K562 (cell line): ENCODE measurements around the gene CAMK2N1. TPM values are rescaled to one million over a fixed set of nuclear protein-coding genes. Genes with fewer than 3 reads are reported as not detected.

Experiments
- COPS2 ChIP-seq: fragments of 450-650 bp; conservative IDR thresholded peaks from 2 replicates; pipeline ENCODE4 v1.6.1; 2016; ENCODE audit warnings: mild to moderate bottlenecking, moderate library complexity
- CSDE1 ChIP-seq, 2 experiments: fragments of 450-650 bp; IDR thresholded peaks; 2 replicates each; pipeline ENCODE4 v1.6.1; 2016; ENCODE audit warnings: mild to moderate bottlenecking in 1 of 2
- ETV1 ChIP-seq: fragments of 450-650 bp; conservative IDR thresholded peaks from 2 replicates; pipeline ENCODE4 v1.6.1; 2016; ENCODE audit warnings: missing genetic modification characterization, control low read depth, low read depth, missing compliant biosample characterization
- EWSR1 ChIP-seq: fragments of 450-650 bp; IDR thresholded peaks from 2 replicates; pipeline ENCODE4 v1.6.1; 2018; ENCODE audit warnings: borderline replicate concordance, mild to moderate bottlenecking, low read depth, moderate library complexity; ENCODE audit not compliant: partially characterized antibody
- HDGF ChIP-seq: fragments of 450-650 bp; IDR thresholded peaks from 2 replicates; pipeline ENCODE4 v1.6.1; 2016
- HLTF ChIP-seq: fragments of 450-650 bp; IDR thresholded peaks from 2 replicates; pipeline ENCODE4 v1.6.1; 2016
- MTA1 ChIP-seq: fragments of 450-650 bp; IDR thresholded peaks from 2 replicates; pipeline ENCODE4 v1.6.1; 2017; ENCODE audit warnings: borderline replicate concordance
- NR4A1 ChIP-seq, 2 experiments: fragments of 250-450 bp in 1 of 2; fragments of 450-650 bp in 1 of 2; sonication (Bioruptor Pico) in 1 of 2; IDR thresholded peaks; 2 replicates each; pipeline versions ENCODE4 v1.4.0 to v1.6.1; 2016 to 2020; ENCODE audit warnings: mild to moderate bottlenecking in 2 of 2, missing compliant biosample characterization in 1 of 2, missing genetic modification characterization in 1 of 2, moderate library complexity in 1 of 2
- PRPF4 ChIP-seq: fragments of 200-400 bp; formaldehyde crosslinking; IDR thresholded peaks from one replicate; pipeline ENCODE4 v1.6.1; 2017; ENCODE audit warnings: low read length, low read depth, mild to moderate bottlenecking; ENCODE audit not compliant: insufficient read depth, poor library complexity, severe bottlenecking
- SMARCE1 ChIP-seq: fragments of 450-650 bp; IDR thresholded peaks from 2 replicates; pipeline ENCODE4 v1.7.1; 2016; ENCODE audit warnings: mild to moderate bottlenecking
- SRSF1 ChIP-seq: fragments of 200-400 bp; formaldehyde crosslinking; IDR thresholded peaks from 2 replicates; pipeline ENCODE4 v1.6.1; 2017; ENCODE audit warnings: mild to moderate bottlenecking, low read depth, low read length, moderate library complexity
- SRSF9 ChIP-seq: fragments of 200-400 bp; formaldehyde crosslinking; IDR thresholded peaks from 2 replicates; pipeline ENCODE4 v1.6.1; 2017; ENCODE audit warnings: low read depth, low read length, borderline replicate concordance
- TAF7 ChIP-seq: fragments of 450-650 bp; IDR thresholded peaks from 2 replicates; pipeline ENCODE4 v1.6.1; 2016; ENCODE audit warnings: missing genetic modification characterization, missing compliant biosample characterization
- TARDBP ChIP-seq: fragments of 450-650 bp; IDR thresholded peaks from 2 replicates; pipeline ENCODE4 v1.6.1; 2016
- ZFPM2 ChIP-seq: fragments of 250-450 bp; sonication (Bioruptor Pico); IDR thresholded peaks from 2 replicates; pipeline ENCODE4 v1.5.1; 2022; ENCODE audit warnings: mild to moderate bottlenecking
- ZNF174 ChIP-seq: fragments of 250-450 bp; sonication (Bioruptor Pico); IDR thresholded peaks from 2 replicates; pipeline ENCODE4 v1.4.0; 2020; ENCODE audit warnings: mild to moderate bottlenecking
- polyA plus RNA-seq, 8 experiments: library from polyadenylated mRNA; depleted of rRNA in 4 of 8; stranded (reverse) in 5 of 8; unstranded in 3 of 8; fragments of >200 nt; fragmentation: Nextera tagmentation in 2 of 8; fragmentation: Illumina TruSeq in 1 of 8; extraction: Ambion mirVana in 2 of 8; extraction: Trizol in 1 of 8; gene quantifications; 2 replicates each; pipeline versions ENCODE4 v1.2.1 to v1.2.3, GENCODE V29; 2011 to 2014; ENCODE audit warnings: inconsistent platforms in 1 of 8, missing spikeins in 1 of 8
- total RNA-seq, 7 experiments: library from RNA; depleted of rRNA in 6 of 7; stranded (reverse); fragments of >200 nt in 6 of 7; fragmentation: Illumina TruSeq in 2 of 7; extraction: Trizol in 2 of 7; gene quantifications; 2 replicates each; pipeline versions ENCODE4 v1.2.1 to v1.2.3, GENCODE V29; 2011 to 2021; ENCODE audit warnings: low replicate concordance in 1 of 7
- TF ChIP-seq, protein P1 (sequence below): fragments of 450-650 bp; IDR thresholded peaks from 2 replicates; pipeline ENCODE4 v1.6.1; 2016
- TF ChIP-seq, protein P2 (sequence below): fragments of 250-450 bp; sonication (Bioruptor Pico); IDR thresholded peaks from 2 replicates; pipeline ENCODE4 v1.4.0; 2020; ENCODE audit warnings: borderline replicate concordance
- TF ChIP-seq, protein P3 (sequence below): conservative IDR thresholded peaks from 2 replicates; pipeline ENCODE4 v1.6.1; 2011; ENCODE audit warnings: low read depth, mild to moderate bottlenecking, low read length; ENCODE audit not compliant: control insufficient read depth
- TF ChIP-seq, protein P4 (sequence below): fragments of 450-650 bp; IDR thresholded peaks from 2 replicates; pipeline ENCODE4 v1.6.1; 2016; ENCODE audit warnings: borderline replicate concordance
- TF ChIP-seq, protein P5 (sequence below): fragments of 450-650 bp; IDR thresholded peaks from 2 replicates; pipeline ENCODE4 v1.6.1; 2017; ENCODE audit warnings: antibody characterized with exemption

The CAMK2N1 gene
- total and polyA plus RNA-seq, 9 of the 15 experiments (the other 6 are each of a cell fraction or from before 2014, with no cell fraction given) = 0.09 to 1.4 (median 0.34) TPM

DNA sequence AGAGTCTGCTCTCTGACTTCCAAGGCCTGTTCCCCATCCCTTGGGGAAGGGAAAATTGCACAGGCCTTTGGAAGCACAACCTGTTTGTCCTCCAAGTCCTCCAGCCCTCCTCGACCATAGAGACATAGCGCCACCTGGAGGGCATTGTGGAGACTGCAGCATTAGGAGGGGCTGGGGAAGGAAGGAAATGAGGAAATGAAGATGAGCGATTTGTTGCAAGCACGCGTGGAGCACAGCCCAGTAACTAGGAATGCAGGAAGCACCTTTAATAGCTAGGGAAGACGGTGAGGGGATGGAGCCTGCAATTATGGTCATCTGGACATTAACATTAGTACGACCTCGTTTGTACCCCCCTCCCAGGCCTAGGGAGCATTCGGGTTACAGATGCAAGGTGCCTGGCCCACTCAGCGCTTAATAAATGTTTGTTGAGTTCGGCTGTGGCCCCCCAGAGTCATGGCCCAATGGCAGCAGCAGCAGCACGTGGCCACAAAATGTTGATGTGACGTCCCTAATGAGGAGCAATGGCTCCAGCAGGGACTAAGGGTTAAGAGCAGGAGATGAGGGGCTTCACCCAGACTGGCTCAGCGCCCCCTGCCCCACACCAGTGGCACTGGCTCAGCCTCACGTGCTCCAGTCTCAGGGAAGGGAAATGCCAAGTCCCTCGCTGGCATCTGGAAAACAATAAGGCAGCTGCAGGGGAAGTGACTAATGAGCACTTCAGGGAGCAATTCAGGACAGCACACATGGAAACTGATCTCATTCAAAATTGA, 8.0 kb upstream of the CAMK2N1 start (continued):
- no peak for TF ChIP-seq ZNF174 (CRISPR knock-in tag)
- TF ChIP-seq HLTF = no peak
- no peak for TF ChIP-seq MTA1
- TF ChIP-seq TARDBP = no peak
- TF ChIP-seq ETV1 (tag) = peak; percentile 31; the same call in 1 of the 2 replicates
- TF ChIP-seq, protein P1, sequence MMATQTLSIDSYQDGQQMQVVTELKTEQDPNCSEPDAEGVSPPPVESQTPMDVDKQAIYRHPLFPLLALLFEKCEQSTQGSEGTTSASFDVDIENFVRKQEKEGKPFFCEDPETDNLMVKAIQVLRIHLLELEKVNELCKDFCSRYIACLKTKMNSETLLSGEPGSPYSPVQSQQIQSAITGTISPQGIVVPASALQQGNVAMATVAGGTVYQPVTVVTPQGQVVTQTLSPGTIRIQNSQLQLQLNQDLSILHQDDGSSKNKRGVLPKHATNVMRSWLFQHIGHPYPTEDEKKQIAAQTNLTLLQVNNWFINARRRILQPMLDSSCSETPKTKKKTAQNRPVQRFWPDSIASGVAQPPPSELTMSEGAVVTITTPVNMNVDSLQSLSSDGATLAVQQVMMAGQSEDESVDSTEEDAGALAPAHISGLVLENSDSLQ = no peak
- no peak for TF ChIP-seq ZFPM2
- TF ChIP-seq EWSR1 = no peak
- no peak for TF ChIP-seq NR4A1 (CRISPR knock-in tag; IDR thresholded peaks at IDR 0.05)
- TF ChIP-seq NR4A1 (tag; IDR thresholded peaks at IDR 0.05) = no peak
- no peak for TF ChIP-seq SRSF9
- TF ChIP-seq CSDE1 (IDR thresholded peaks at IDR 0.05) = no peak
- TF ChIP-seq, protein P2, sequence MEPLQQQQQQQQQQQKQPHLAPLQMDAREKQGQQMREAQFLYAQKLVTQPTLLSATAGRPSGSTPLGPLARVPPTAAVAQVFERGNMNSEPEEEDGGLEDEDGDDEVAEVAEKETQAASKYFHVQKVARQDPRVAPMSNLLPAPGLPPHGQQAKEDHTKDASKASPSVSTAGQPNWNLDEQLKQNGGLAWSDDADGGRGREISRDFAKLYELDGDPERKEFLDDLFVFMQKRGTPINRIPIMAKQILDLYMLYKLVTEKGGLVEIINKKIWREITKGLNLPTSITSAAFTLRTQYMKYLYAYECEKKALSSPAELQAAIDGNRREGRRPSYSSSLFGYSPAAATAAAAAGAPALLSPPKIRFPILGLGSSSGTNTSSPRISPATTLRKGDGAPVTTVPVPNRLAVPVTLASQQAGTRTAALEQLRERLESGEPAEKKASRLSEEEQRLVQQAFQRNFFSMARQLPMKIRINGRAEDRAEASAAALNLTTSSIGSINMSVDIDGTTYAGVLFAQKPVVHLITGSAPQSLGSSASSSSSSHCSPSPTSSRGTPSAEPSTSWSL (CRISPR knock-in tag) = no peak
- TF ChIP-seq HDGF = peak; percentile 79; the same call in 1 of the 2 replicates
- no peak for TF ChIP-seq TAF7 (tag)
- TF ChIP-seq, protein P3, sequence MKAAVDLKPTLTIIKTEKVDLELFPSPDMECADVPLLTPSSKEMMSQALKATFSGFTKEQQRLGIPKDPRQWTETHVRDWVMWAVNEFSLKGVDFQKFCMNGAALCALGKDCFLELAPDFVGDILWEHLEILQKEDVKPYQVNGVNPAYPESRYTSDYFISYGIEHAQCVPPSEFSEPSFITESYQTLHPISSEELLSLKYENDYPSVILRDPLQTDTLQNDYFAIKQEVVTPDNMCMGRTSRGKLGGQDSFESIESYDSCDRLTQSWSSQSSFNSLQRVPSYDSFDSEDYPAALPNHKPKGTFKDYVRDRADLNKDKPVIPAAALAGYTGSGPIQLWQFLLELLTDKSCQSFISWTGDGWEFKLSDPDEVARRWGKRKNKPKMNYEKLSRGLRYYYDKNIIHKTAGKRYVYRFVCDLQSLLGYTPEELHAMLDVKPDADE = no peak
- TF ChIP-seq COPS2 = no peak
- no peak for TF ChIP-seq PRPF4
- TF ChIP-seq, protein P4, sequence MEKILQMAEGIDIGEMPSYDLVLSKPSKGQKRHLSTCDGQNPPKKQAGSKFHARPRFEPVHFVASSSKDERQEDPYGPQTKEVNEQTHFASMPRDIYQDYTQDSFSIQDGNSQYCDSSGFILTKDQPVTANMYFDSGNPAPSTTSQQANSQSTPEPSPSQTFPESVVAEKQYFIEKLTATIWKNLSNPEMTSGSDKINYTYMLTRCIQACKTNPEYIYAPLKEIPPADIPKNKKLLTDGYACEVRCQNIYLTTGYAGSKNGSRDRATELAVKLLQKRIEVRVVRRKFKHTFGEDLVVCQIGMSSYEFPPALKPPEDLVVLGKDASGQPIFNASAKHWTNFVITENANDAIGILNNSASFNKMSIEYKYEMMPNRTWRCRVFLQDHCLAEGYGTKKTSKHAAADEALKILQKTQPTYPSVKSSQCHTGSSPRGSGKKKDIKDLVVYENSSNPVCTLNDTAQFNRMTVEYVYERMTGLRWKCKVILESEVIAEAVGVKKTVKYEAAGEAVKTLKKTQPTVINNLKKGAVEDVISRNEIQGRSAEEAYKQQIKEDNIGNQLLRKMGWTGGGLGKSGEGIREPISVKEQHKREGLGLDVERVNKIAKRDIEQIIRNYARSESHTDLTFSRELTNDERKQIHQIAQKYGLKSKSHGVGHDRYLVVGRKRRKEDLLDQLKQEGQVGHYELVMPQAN = no peak
- TF ChIP-seq, protein P5, sequence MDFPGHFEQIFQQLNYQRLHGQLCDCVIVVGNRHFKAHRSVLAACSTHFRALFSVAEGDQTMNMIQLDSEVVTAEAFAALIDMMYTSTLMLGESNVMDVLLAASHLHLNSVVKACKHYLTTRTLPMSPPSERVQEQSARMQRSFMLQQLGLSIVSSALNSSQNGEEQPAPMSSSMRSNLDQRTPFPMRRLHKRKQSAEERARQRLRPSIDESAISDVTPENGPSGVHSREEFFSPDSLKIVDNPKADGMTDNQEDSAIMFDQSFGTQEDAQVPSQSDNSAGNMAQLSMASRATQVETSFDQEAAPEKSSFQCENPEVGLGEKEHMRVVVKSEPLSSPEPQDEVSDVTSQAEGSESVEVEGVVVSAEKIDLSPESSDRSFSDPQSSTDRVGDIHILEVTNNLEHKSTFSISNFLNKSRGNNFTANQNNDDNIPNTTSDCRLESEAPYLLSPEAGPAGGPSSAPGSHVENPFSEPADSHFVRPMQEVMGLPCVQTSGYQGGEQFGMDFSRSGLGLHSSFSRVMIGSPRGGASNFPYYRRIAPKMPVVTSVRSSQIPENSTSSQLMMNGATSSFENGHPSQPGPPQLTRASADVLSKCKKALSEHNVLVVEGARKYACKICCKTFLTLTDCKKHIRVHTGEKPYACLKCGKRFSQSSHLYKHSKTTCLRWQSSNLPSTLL = no peak
- no peak for TF ChIP-seq SRSF1
- TF ChIP-seq SMARCE1 = no peak
